IMR-90 (cell line): ENCODE measurements around the gene CALHM6. TPM values are rescaled to one million over a fixed set of nuclear protein-coding genes. Genes with fewer than 3 reads are reported as not detected.

Experiments used
- ATAC-seq: fragments of 200-7000 bp; cut with Tn5 transposase; 2 replicates; pipeline ENCODE4 v1.9.1; 2020; ENCODE audit warnings: low read depth, mild to moderate bottlenecking, moderate library complexity
- BruUV-seq: library from RNA; stranded (reverse); fragments of 400-500 nt; replicated peaks from 2 replicates; lab custom pipeline; 2021; lab: Mats Ljungman, UMichigan
- CTCF ChIA-PET: fragments of 300-600 bp; formaldehyde crosslinking; extraction: SDS; loops from one replicate; lab custom pipeline; 2021; ENCODE audit warnings: antibody characterized with exemption; lab: Yijun Ruan, JAX
- POLR2A ChIA-PET: fragments of 300-600 bp; sonication (Branson Sonifier 250); formaldehyde crosslinking; loops from one replicate; lab custom pipeline; 2022; ENCODE audit warnings: antibody characterized with exemption; ENCODE audit not compliant: unreplicated experiment; lab: Charles Lee
- DNase-seq: peaks from one replicate; pipeline ENCODE4 v3.0.0; 2013
- H2AFZ ChIP-seq: replicated peaks from 2 replicates; pipeline ENCODE3; 2013; ENCODE audit warnings: low read length, mild to moderate bottlenecking; ENCODE audit not compliant: poor library complexity
- H2AK5ac ChIP-seq: 2 replicates; pipeline ENCODE4 v1.6.1; 2013; ENCODE audit warnings: low read depth, low read length, inconsistent platforms
- H2AK9ac ChIP-seq: replicated peaks from 2 replicates; pipeline ENCODE3; 2013; ENCODE audit warnings: mild to moderate bottlenecking, low read depth, low read length, moderate library complexity; ENCODE audit not compliant: poor library complexity
- H2BK120ac ChIP-seq: 2 replicates; pipeline ENCODE4 v1.6.1; 2013; ENCODE audit warnings: low read depth, low read length, inconsistent platforms
- H2BK15ac ChIP-seq: 3 replicates; pipeline ENCODE4 v1.6.1; 2013; ENCODE audit warnings: low read depth, low read length, inconsistent platforms
- H2BK20ac ChIP-seq: 2 replicates; pipeline ENCODE4 v1.6.1; 2013; ENCODE audit warnings: low read depth, mild to moderate bottlenecking, inconsistent platforms, low read length, moderate library complexity
- H2BK5ac ChIP-seq: 2 replicates; pipeline ENCODE4 v1.6.1; 2013; ENCODE audit warnings: mild to moderate bottlenecking, low read depth, low read length, inconsistent platforms; ENCODE audit not compliant: poor library complexity, severe bottlenecking
- H3K14ac ChIP-seq: replicated peaks from 2 replicates; pipeline ENCODE4 v1.6.1; 2013; ENCODE audit warnings: low read depth, low read length, inconsistent platforms
- H3K18ac ChIP-seq: 2 replicates; pipeline ENCODE4 v1.6.1; 2013; ENCODE audit warnings: low read depth, low read length, control low read depth
- H3K23ac ChIP-seq: 2 replicates; pipeline ENCODE4 v1.6.1; 2013; ENCODE audit warnings: low read depth, low read length, inconsistent platforms
- H3K27ac ChIP-seq: 2 replicates; pipeline ENCODE4 v1.5.1; 2013; ENCODE audit warnings: mild to moderate bottlenecking, control low read depth, low read length; ENCODE audit not compliant: insufficient read depth
- H3K27me3 ChIP-seq: 2 replicates; pipeline ENCODE4 v1.6.1; 2013; ENCODE audit warnings: low read length; ENCODE audit not compliant: control insufficient read depth, insufficient read depth
- H3K36me3 ChIP-seq: 2 replicates; pipeline ENCODE4 v1.6.1; 2013; ENCODE audit warnings: low read length, mixed read lengths; ENCODE audit not compliant: control insufficient read depth, insufficient read depth
- H3K4ac ChIP-seq: 2 replicates; pipeline ENCODE4 v1.6.1; 2013; ENCODE audit warnings: low read depth, low read length, inconsistent platforms
- H3K4me1 ChIP-seq: 2 replicates; pipeline ENCODE4 v1.6.1; 2013; ENCODE audit warnings: low read length, mixed read lengths; ENCODE audit not compliant: control insufficient read depth, insufficient read depth
- H3K4me2 ChIP-seq: 2 replicates; pipeline ENCODE4 v1.6.1; 2013; ENCODE audit warnings: low read depth, mild to moderate bottlenecking, control low read depth, low read length, moderate library complexity
- H3K4me3 ChIP-seq: 2 replicates; pipeline ENCODE4 v1.5.1; 2013; ENCODE audit warnings: low read depth, mild to moderate bottlenecking, control low read depth, low read length, moderate library complexity; ENCODE audit not compliant: insufficient read depth
- H3K56ac ChIP-seq: 2 replicates; pipeline ENCODE4 v1.6.1; 2013; ENCODE audit warnings: low read length, inconsistent platforms; ENCODE audit not compliant: insufficient read depth; ENCODE audit errors: extremely low read depth
- H3K79me1 ChIP-seq, 2 experiments: 2 replicates each; pipeline ENCODE4 v1.6.1; 2013; ENCODE audit warnings: low read length in 2 of 2, inconsistent platforms in 1 of 2, low read depth in 1 of 2
- H3K9ac ChIP-seq: 2 replicates; pipeline ENCODE4 v1.6.1; 2013; ENCODE audit warnings: low read depth, low read length, control low read depth
- H3K9me1 ChIP-seq: 2 replicates; pipeline ENCODE4 v1.6.1; 2013; ENCODE audit warnings: low read length, inconsistent platforms; ENCODE audit not compliant: insufficient read depth
- H3K9me3 ChIP-seq: 2 replicates; pipeline ENCODE4 v1.6.1; 2013; ENCODE audit warnings: low read length; ENCODE audit not compliant: control insufficient read depth, insufficient read depth
- H4K20me1 ChIP-seq: 2 replicates; pipeline ENCODE4 v1.6.1; 2013; ENCODE audit warnings: low read length, inconsistent platforms; ENCODE audit not compliant: insufficient read depth
- H4K5ac ChIP-seq: 2 replicates; pipeline ENCODE4 v1.6.1; 2013; ENCODE audit warnings: mild to moderate bottlenecking, low read depth, low read length, control low read depth
- H4K8ac ChIP-seq, 2 experiments: 2 replicates each; pipeline ENCODE4 v1.6.1; 2013; ENCODE audit warnings: low read depth in 2 of 2, low read length in 2 of 2, control low read depth in 1 of 2, inconsistent platforms in 1 of 2
- H4K91ac ChIP-seq: 2 replicates; pipeline ENCODE4 v1.6.1; 2013; ENCODE audit warnings: low read depth, low read length, inconsistent platforms; ENCODE audit not compliant: insufficient read depth
- BHLHE40 ChIP-seq: fragments of 150-350 bp; IDR thresholded peaks from 2 replicates; pipeline ENCODE4 v1.6.1; 2016; ENCODE audit warnings: mild to moderate bottlenecking, low read depth, low read length
- WGBS, 2 experiments: methylation state at CpG; one replicate each; pipeline versions ENCODE4 v1.1.5 to v1.1.7; 2013; ENCODE audit warnings: missing lambda C conversion rate in 2 of 2; ENCODE audit not compliant: insufficient read length in 1 of 2; ENCODE audit errors: extremely low coverage in 2 of 2; 5-methylcytosine and 5-hydroxymethylcytosine counted together
- dilution Hi-C: fragments of 300-500 bp; cut with HindIII; formaldehyde crosslinking; loops from one replicate; pipeline ENCODE4 v1.14.3; 2018; ENCODE audit warnings: low sequenced_read_pairs; ENCODE audit not compliant: unreplicated experiment
- in situ Hi-C: fragments of 300-500 bp; cut with MboI; formaldehyde crosslinking; loops from 3 replicates; pipeline ENCODE4 v1.14.3; 2019; ENCODE audit warnings: low sequenced_read_pairs, inconsistent platforms, mixed read lengths
- intact Hi-C: fragments of 100-400 bp; cut with micrococcal nuclease; formaldehyde crosslinking; loops from 2 replicates; pipeline ENCODE4 v1.10.0; 2022
- polyA plus RNA-seq, 3 experiments: library from polyadenylated mRNA; depleted of rRNA; stranded (reverse); fragments of >200 nt; gene quantifications; 2 replicates each; pipeline ENCODE4 v1.2.3, GENCODE V29; 2012; ENCODE audit warnings: low replicate concordance in 1 of 3
- total RNA-seq: library from RNA; depleted of rRNA; stranded (reverse); fragments of >200 nt; gene quantifications from 2 replicates; pipeline ENCODE4 v1.2.3, GENCODE V29; 2012

CALHM6 gene
- total and polyA plus RNA-seq, 2 of the 4 experiments (the other 2 are of a cell fraction): 0.72 to 1.5 TPM

- Histone ChIP-seq H2AFZ (no peak overlapping the region), H3K27me3 (no peaks in the 10 kb centered on the region), H3K79me1 (no peaks in the 10 kb centered on the region), H3K4me1 (no peaks in the 10 kb centered on the region), H3K18ac (no peak overlapping the region), H2AK9ac (no peak overlapping the region), H3K14ac (no peak overlapping the region), H4K5ac (no peak overlapping the region), H4K20me1 (no peaks in the 10 kb centered on the region), H3K56ac (no peak overlapping the region), H2BK120ac (no peak overlapping the region), H3K4me3 (no peak overlapping the region), H3K9me3 (no peaks in the 10 kb centered on the region), H2BK15ac (no peak overlapping the region), H2BK5ac (no peak overlapping the region), H3K9me1 (no peaks in the 10 kb centered on the region), H3K36me3 (no peaks in the 10 kb centered on the region), H3K4me2 (no peak overlapping the region), H2BK20ac (no peak overlapping the region), H3K27ac (no peak overlapping the region), H4K91ac (no peak overlapping the region), H4K8ac (no peak overlapping the region), H3K9ac (no peak overlapping the region), H3K4ac (no peak overlapping the region), H3K23ac (no peak overlapping the region), H2AK5ac (no peak overlapping the region)
- WGBS, 2 experiments: no CpG with 5 or more reads among the region's 1 CpG
- dilution Hi-C loops (no loop called here), intact Hi-C loops (no loop called here), in situ Hi-C loops (no loop called here)
- no peak for TF ChIP-seq BHLHE40
- POLR2A ChIA-PET: no interaction called here
- ATAC-seq: no peak
- CTCF ChIA-PET: no interaction called here
- DNase-seq: no peak
- BruUV-seq: no TSS peak
Observed at GRCh38 chr6:116468293-116468692, 7.1 kb downstream of the CALHM6 start.
